GM12874 (cell line): ENCODE measurements around the gene MYEOV.

Experiments
- CTCF ChIP-seq: IDR thresholded peaks from 2 replicates; pipeline ENCODE4 v1.5.1; 2011; ENCODE audit warnings: low read depth, mild to moderate bottlenecking, control low read depth, low read length, moderate library complexity; ENCODE audit not compliant: insufficient read depth

MYEOV gene

GRCh38 chr11:69300120-69301060 lies 6.4 kb downstream of the MYEOV start:
- no peak for TF ChIP-seq CTCF

GRCh38 chr11:69301081-69301454 lies 7.1 kb downstream of the MYEOV start:
- TF ChIP-seq CTCF = no peak

- TF ChIP-seq CTCF = no peak
Observed at GRCh38 chr11:69301455-69302401, 7.8 kb downstream of the MYEOV start.

- TF ChIP-seq CTCF = no peak
Observed at GRCh38 chr11:69302447-69303020, 8.6 kb downstream of the MYEOV start.

GRCh38 chr11:69303427-69303826 lies 9.5 kb downstream of the MYEOV start:
- TF ChIP-seq CTCF = no peak

- no peak for TF ChIP-seq CTCF
Observed at GRCh38 chr11:69304258-69304657, 10.3 kb downstream of the MYEOV start.

- TF ChIP-seq CTCF = no peak
Observed at GRCh38 chr11:69304686-69305085, 10.7 kb downstream of the MYEOV start.
